ENCODE results near the gene SLC38A3. TPM values are rescaled to one million over a fixed set of nuclear protein-coding genes. Genes with fewer than 3 reads are reported as not detected.
A peak's percentile ranks its signal among the peaks of the same experiment; 100 is the strongest.

The SLC38A3 gene
- total RNA-seq, 1 donor: 0.27 TPM

DNA sequence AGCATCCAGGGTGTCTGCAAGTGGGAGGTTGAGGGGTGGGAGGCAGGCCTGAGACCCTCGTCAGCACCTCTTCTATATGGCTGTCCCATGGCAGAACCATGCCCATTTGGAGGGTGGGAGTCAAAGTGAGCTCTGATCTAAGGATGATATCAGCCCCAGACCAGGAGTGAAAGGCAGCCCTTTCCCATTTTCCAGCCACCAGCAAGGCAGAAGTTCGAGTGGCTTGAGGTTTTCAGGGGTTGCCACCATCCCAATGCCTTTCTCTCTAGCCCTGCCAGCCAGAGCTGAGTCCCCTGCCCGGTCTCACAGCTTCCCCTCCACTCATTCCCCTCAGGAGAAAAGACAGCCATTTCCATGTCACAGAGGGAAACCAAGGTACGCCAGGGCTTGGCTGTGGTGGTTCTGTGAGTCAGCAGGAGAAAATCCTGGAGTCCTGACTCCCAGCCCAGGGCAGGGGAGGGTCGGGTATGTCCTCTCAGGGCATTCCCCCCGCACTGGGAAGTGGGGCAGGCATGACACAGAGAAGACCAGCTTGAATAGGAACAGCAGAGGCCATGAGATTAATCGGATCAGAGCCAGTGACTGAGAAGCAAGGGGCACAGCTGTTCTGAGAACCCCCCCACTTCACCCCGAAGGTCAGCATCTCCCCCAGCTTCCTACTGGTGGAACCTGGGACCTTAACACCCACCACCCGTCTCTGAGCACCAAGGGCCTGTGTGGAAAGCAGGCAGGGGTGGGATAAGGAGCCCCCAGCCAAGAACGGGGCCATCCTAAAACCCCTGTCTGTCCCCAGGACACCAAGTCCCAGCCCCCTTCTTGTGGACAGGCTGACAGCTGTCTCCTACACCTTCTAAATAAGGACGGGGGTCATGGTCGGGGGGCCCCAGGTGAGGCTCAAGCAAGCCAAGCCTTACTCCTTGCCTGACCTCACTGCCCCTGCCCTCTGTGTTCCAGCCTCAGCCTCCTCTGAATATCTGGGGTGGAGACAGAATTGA, 965 bp upstream of the SLC38A3 start:
- no peak for TF ChIP-seq CTCF (IDR thresholded peaks at IDR 0.05; ENCODE audit: insufficient read depth, low read length)
- DNase-seq (ENCODE audit: low read depth): no peak
- no peak overlapping the region for H3K4me3 ChIP-seq (ENCODE audit: low read depth, low read length)

DNA sequence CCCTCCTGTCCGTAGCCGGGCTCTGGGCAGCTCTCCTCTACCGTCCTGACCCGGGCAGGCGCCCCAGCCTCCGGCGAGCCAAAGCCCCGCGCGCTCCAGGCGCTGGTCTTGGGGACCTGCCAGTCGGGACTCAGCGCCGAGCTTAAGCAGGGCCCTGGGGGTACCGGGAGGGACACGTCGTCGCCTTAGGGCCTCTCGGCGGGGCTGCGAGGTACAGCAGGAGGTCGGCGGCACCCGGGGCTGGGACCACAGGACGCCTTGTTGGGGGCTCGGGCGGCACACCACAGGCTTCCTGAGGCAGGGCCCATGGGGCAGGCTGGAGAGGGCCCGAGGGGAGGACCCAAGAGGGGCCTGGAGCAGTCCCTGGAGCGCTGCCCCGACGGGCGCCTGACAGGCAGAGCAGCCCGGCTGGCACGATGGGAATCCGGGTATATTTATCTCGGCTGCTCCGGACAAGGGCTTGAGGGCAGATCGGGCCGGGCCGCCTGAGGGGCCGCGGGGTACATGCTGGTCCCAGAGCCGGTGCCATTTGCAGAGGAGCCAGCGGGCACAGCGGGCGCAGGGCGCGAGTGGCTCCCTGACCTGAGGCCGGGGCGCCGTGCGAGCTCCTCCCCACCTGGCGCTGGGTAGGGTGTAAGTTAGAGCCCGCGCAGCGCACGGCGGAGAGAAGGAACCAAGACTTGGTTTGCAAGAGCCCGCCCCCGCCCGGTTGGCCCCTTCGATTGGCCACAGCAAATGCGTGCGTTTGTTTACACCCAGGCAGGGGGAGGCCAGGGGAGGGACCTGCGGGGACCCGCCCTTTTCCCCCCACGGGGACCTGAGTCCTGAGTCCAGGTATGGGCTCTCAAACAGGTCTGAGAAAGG, 574 bp downstream of the SLC38A3 start:
- no peak for TF ChIP-seq CTCF (IDR thresholded peaks at IDR 0.05; ENCODE audit: insufficient read depth, low read length)
- H3K4me3 ChIP-seq (ENCODE audit: low read depth, low read length): peak overlapping the region; percentile 38
- no peak for DNase-seq (ENCODE audit: low read depth)

DNA sequence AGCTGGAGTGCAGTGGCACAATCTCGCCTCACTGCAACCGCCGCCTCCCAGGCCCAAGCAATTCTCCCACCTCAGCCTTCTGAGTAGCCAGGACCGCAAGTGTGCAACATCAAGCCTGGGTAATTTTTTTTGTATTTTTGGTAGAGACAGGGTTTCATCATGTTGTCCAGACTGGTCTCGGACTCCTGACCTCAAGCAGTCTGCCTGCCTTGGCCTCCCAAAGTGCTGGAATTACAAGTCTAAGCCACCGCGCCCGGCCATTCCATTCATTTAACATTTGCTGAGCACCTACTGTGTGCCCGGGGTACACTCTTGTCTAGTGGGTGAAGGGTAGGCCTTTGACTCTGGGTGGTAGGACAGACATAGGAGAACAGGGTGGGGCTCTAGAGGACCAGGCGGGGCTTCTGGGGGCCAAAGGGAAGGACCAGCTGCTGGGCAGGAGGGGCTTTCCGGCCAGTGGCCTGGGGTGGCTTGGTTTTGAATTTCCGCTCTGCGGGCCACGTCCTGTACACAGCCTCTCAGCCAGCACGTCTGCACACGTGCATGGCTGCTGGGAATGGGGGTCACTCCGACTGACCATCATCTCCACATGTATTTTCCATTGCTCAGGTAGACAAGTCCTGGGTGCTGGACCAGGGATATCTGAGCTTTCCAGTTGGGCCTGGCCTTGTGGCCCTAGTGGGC, 2.4 kb downstream of the SLC38A3 start:
- TF ChIP-seq CTCF (IDR thresholded peaks at IDR 0.05; ENCODE audit: insufficient read depth, low read length): no peak
- DNase-seq (ENCODE audit: low read depth): no peak
- H3K4me3 ChIP-seq (ENCODE audit: low read depth, low read length): no peak overlapping the region

DNA sequence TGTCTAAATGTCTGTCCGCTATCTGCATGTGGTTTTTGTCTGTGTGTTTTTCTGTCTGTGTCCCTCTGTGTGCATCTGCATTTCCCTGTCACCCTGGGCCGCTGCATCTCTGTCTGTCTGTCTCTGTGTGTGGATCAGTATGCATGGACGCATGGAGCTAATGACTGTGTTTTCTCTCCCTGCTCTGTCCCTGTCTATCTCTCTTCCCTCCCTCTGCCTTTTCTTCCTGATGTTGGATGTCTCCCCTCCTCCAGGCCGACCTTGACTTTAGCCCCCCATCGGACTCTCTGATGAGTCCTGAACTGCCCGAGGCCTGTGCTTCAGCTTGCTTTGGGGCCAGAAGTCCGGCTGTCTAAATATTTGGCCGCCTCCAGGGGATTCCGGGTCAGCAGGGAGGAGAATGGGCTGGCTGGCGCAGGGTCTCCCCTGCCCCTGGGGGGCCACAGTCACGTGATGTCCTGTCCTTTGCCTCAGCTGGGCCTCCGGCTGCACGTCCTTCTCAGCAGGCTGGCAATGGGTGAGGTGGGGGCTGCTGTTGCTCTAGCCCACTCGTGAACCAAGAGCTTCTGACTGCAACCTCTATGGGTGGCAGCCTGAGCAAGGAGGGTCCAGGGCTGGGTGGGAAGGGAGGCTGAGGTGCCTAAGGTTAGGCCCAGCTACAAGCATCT, 3.7 kb downstream of the SLC38A3 start:
- no peak for TF ChIP-seq CTCF (IDR thresholded peaks at IDR 0.05; ENCODE audit: insufficient read depth, low read length)
- no peak for DNase-seq (ENCODE audit: low read depth)
- H3K4me3 ChIP-seq (ENCODE audit: low read depth, low read length): no peak overlapping the region

- no peak overlapping the region for H3K4me3 ChIP-seq (ENCODE audit: low read depth, low read length)
- no peak for TF ChIP-seq CTCF (IDR thresholded peaks at IDR 0.05; ENCODE audit: insufficient read depth, low read length)
- DNase-seq (ENCODE audit: low read depth): no peak
Measured at GRCh38 chr3:50210176-50210509, 5.1 kb downstream of the SLC38A3 start.
